ENCODE data around the gene OR52E6.

Gene OR52E6

DNA sequence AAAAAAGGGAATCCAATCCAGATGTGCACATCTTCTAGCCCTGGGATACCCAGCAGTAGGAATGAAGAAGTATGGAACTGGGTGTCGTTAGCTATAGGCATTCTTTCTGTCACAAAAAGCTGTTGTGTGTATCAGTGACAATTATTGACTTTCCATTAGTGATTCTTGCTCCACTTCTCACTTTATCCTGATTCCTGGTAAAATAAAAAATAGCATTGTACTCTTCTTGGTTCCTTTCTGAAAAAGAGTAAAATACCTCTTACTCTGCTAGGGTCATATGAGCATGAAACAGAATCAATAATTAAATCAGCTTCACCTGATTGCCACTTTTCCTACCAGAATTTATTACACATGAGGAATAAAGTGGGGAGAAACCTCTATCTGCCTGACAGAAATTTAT, at the start of gene OR52E6:
OR52E6 (minus strand) TSS at position 101 of the 400 bp plus-strand sequence; CDS start at position 101, 0 bp downstream.
- H3K4me3 ChIP-seq (ENCODE audit: low read depth, low read length) = no peak within 1 kb of the TSS
- TF ChIP-seq POLR2A (IDR thresholded peaks at IDR 0.05; ENCODE audit: extremely low read depth, insufficient read length) (no peak), MYC (IDR thresholded peaks at IDR 0.05; ENCODE audit: low read depth, low read length) (no peak), CTCF (IDR thresholded peaks at IDR 0.05; ENCODE audit: low read depth, low read length) (no peak)
- TF ChIP-seq, protein P1, sequence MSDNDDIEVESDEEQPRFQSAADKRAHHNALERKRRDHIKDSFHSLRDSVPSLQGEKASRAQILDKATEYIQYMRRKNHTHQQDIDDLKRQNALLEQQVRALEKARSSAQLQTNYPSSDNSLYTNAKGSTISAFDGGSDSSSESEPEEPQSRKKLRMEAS (IDR thresholded peaks at IDR 0.05; ENCODE audit: low read depth, low read length) = no peak
- DNase-seq (ENCODE audit: low read depth) = no peak

DNA sequence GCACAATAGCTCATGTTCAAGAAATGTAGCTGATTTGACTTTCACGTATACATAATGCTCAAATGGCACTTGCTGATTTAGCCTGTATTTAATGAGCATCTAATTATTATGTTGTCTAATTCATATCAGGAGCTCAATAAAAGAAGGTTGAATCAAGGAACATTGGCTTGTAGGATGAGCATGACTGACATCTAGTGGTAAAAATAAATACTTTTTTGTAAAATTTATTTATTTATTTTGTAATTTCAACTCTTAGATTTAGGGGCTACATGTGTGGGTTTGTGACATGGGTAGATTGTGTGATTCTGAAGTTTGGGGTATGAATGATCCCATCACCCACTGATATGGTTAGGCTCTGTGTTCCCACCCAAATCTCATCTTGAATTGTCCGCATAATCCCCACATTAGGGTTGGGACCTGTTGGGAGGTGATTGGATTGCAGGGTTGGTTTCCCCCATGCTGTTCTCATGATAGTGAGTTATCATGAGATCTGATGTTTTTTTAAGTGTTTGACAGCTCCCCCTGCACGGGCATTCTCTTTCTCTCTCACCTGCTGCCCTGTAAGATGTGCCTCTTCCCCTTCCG, 49.6 kb upstream of the OR52E6 start:
- H3K4me3 ChIP-seq (ENCODE audit: low read depth, low read length) = no peak overlapping the region
- TF ChIP-seq CTCF (IDR thresholded peaks at IDR 0.05; ENCODE audit: low read depth, low read length) (no peak), POLR2A (IDR thresholded peaks at IDR 0.05; ENCODE audit: extremely low read depth, insufficient read length) (no peak), MYC (IDR thresholded peaks at IDR 0.05; ENCODE audit: low read depth, low read length) (no peak)
- TF ChIP-seq, protein P1 (IDR thresholded peaks at IDR 0.05; ENCODE audit: low read depth, low read length) = no peak
- peak; percentile 23 for DNase-seq (ENCODE audit: low read depth)

GRCh38 chr11:5887661-5888060, 46.0 kb upstream of the OR52E6 start:
- TF ChIP-seq, protein P1 (IDR thresholded peaks at IDR 0.05; ENCODE audit: low read depth, low read length) = no peak
- TF ChIP-seq POLR2A (IDR thresholded peaks at IDR 0.05; ENCODE audit: extremely low read depth, insufficient read length) (no peak), MYC (IDR thresholded peaks at IDR 0.05; ENCODE audit: low read depth, low read length) (no peak), CTCF (IDR thresholded peaks at IDR 0.05; ENCODE audit: low read depth, low read length) (no peak)
- no peak for DNase-seq (ENCODE audit: low read depth)
- no peak overlapping the region for H3K4me3 ChIP-seq (ENCODE audit: low read depth, low read length)

- no peak for TF ChIP-seq POLR2A (IDR thresholded peaks at IDR 0.05; ENCODE audit: extremely low read depth, insufficient read length)
- TF ChIP-seq, protein P1 (IDR thresholded peaks at IDR 0.05; ENCODE audit: low read depth, low read length) = no peak
- no peak for TF ChIP-seq CTCF (IDR thresholded peaks at IDR 0.05; ENCODE audit: low read depth, low read length)
- no peak for TF ChIP-seq MYC (IDR thresholded peaks at IDR 0.05; ENCODE audit: low read depth, low read length)
- no peak for DNase-seq (ENCODE audit: low read depth)
Observed at GRCh38 chr11:5887172-5887571, 45.5 kb upstream of the OR52E6 start.

GRCh38 chr11:5881756-5882155, 40.1 kb upstream of the OR52E6 start:
- no peak overlapping the region for H3K4me3 ChIP-seq (ENCODE audit: low read depth, low read length)
- DNase-seq (ENCODE audit: low read depth) = no peak
- TF ChIP-seq, protein P1 (IDR thresholded peaks at IDR 0.05; ENCODE audit: low read depth, low read length) = no peak
- no peak for TF ChIP-seq MYC (IDR thresholded peaks at IDR 0.05; ENCODE audit: low read depth, low read length)

More at GRCh38 chr11:5887172-5887571, 45.5 kb upstream of the OR52E6 start:
- H3K4me3 ChIP-seq (ENCODE audit: low read depth, low read length) = no peak overlapping the region

GRCh38 chr11:5880329-5880728, 38.6 kb upstream of the OR52E6 start, which contains the start of gene OR52E4:
Gene OR52E4 (plus strand): TSS chr11:5880629. CDS start chr11:5884293, 3,664 bp downstream.
- no peak within 1 kb of the TSS for H3K4me3 ChIP-seq (ENCODE audit: low read depth, low read length)
- no peak for DNase-seq (ENCODE audit: low read depth)
- TF ChIP-seq, protein P1 (IDR thresholded peaks at IDR 0.05; ENCODE audit: low read depth, low read length) = no peak
- TF ChIP-seq POLR2A (IDR thresholded peaks at IDR 0.05; ENCODE audit: extremely low read depth, insufficient read length) = no peak
- TF ChIP-seq MYC (IDR thresholded peaks at IDR 0.05; ENCODE audit: low read depth, low read length) = no peak

Measured in NB4 (cell line).